ENCODE data around the gene ZFAND3. TPM values are rescaled to one million over a fixed set of nuclear protein-coding genes. Genes with fewer than 3 reads are reported as not detected.

Gene ZFAND3
- total RNA-seq, 1 donor from 2014 or later, result 84.4 TPM

DNA sequence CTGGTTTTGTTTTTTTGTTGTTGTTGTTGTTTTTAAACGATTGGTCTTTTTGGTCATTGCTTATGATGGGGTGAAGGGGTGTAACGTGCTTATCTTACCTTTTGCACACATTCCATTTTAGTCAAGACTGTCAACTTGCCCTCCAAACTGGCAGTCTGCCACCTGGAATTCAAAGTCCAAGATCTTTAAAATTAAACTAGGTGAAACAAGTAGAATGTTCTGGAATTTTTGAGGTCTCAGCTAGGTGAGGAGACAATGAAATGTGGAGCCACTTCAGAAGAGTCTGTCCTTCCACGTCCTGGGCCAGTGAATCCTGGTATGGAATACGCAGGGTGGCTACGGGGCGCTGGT lies 344.6 kb downstream of the ZFAND3 start:
- H3K9me3 Mint-ChIP-seq (ENCODE audit: unreplicated experiment), result no peaks in the 10 kb centered on the region
- peaks cover 3% of the 10 kb centered on the region for H3K4me1 Mint-ChIP-seq (ENCODE audit: unreplicated experiment)
- no peak overlapping the region for H3K27ac Mint-ChIP-seq (ENCODE audit: unreplicated experiment)
- TF ChIP-seq, protein P1, sequence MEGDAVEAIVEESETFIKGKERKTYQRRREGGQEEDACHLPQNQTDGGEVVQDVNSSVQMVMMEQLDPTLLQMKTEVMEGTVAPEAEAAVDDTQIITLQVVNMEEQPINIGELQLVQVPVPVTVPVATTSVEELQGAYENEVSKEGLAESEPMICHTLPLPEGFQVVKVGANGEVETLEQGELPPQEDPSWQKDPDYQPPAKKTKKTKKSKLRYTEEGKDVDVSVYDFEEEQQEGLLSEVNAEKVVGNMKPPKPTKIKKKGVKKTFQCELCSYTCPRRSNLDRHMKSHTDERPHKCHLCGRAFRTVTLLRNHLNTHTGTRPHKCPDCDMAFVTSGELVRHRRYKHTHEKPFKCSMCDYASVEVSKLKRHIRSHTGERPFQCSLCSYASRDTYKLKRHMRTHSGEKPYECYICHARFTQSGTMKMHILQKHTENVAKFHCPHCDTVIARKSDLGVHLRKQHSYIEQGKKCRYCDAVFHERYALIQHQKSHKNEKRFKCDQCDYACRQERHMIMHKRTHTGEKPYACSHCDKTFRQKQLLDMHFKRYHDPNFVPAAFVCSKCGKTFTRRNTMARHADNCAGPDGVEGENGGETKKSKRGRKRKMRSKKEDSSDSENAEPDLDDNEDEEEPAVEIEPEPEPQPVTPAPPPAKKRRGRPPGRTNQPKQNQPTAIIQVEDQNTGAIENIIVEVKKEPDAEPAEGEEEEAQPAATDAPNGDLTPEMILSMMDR (IDR thresholded peaks at IDR 0.05), result no peak
- no peak overlapping the region for H3K4me3 Mint-ChIP-seq (ENCODE audit: unreplicated experiment)
- H3K36me3 Mint-ChIP-seq (ENCODE audit: unreplicated experiment), result peaks cover 14% of the 10 kb centered on the region
- no peaks in the 10 kb centered on the region for H3K27me3 Mint-ChIP-seq (ENCODE audit: unreplicated experiment)
- no peak for DNase-seq (ENCODE audit: extremely low spot score, unreplicated experiment)

DNA sequence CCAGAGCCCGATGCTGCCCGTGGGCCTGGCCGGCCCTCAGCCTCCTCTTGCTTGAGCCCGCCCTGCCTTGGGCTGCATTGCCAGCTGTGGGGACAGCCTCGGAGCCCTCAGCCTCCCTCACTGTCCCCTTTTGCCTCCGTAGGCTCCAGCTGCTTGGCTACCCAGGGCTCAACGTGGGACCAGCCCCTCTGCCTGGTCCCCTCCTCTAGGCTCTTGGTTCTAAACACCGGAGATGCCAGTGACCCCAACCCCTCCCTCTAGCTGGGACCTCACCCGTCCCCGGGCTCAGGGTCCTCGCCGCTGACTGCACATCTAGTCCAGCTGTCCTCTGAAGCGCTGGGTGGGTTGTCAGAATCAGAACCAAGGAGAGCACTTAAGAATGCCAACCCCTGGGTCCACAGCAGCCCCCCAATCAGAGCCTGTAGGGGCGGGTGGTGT lies 345.2 kb downstream of the ZFAND3 start:
- no peak overlapping the region for H3K27ac Mint-ChIP-seq (ENCODE audit: unreplicated experiment)
- no peaks in the 10 kb centered on the region for H3K27me3 Mint-ChIP-seq (ENCODE audit: unreplicated experiment)
- H3K36me3 Mint-ChIP-seq (ENCODE audit: unreplicated experiment), result peaks cover 12% of the 10 kb centered on the region
- H3K4me1 Mint-ChIP-seq (ENCODE audit: unreplicated experiment), result peaks cover 3% of the 10 kb centered on the region
- H3K9me3 Mint-ChIP-seq (ENCODE audit: unreplicated experiment), result no peaks in the 10 kb centered on the region
- H3K4me3 Mint-ChIP-seq (ENCODE audit: unreplicated experiment), result no peak overlapping the region
- TF ChIP-seq, protein P1 (IDR thresholded peaks at IDR 0.05), result no peak
- DNase-seq (ENCODE audit: extremely low spot score, unreplicated experiment), result no peak

DNA sequence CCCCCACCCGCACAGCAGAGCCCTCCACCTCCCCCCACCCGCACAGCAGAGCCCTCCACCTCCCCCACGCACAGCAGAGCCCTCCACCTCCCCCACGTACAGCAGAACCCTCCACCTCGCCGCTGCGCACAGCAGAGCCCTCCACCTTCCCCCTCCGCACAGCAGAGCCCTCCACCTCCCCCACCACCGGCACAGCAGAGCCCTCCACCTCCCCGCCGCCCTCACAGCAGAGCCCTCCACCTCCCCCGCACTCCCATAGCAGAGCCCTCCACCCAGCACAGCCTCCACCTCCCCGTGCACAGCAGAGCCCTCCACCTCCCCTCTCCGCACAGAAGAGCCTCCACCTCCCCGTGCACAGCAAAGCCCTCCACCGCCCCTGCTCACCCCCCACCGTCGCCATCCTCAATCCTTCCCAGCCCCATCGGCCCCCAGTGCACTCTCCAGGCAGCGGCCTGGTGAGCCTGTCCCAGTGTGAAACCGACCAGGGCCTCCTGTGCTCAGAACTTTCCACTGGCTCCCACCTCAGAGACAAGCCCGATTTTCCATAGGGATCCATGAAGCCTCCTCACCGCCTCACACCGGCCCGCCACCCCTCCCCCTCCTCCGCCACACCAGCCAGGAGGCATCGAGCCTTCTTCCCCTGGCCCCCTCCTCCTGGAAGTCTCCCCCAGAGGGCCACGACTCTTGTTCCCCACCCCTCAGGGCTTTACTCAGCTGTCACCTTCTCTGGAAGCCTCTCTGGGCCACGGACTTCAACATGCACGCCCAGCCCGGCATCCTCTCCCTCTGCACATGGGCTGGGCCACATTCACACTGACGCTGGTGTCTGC lies 347.1 kb downstream of the ZFAND3 start:
- Mint-ChIP-seq H3K9me3 (ENCODE audit: unreplicated experiment) (no peaks in the 10 kb centered on the region), H3K27ac (ENCODE audit: unreplicated experiment) (no peak overlapping the region)
- DNase-seq (ENCODE audit: extremely low spot score, unreplicated experiment), result no peak

DNA sequence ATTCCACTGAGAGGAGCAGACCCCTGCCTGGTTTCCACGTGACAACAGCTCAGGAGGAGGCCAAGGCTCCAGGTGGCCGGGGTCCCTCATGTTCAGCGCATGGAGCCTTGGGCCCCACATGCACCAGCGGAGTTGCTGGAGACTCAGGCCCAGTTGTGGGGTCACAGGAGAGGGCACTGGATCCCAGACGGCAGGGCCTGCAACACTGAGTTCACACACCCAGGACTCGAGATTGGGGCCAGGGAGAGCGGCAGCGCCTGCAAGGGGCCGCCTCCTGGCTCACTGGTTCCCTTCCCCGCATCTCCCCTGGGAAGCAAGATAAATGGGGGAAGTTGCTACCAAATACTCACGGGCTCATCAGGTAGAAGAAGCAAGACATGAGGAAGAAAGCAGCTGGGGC lies 348.1 kb downstream of the ZFAND3 start:
- Mint-ChIP-seq H3K36me3 (ENCODE audit: unreplicated experiment) (no peaks in the 10 kb centered on the region), H3K4me1 (ENCODE audit: unreplicated experiment) (peaks cover 17% of the 10 kb centered on the region), H3K27me3 (ENCODE audit: unreplicated experiment) (no peaks in the 10 kb centered on the region), H3K9me3 (ENCODE audit: unreplicated experiment) (no peaks in the 10 kb centered on the region), H3K27ac (ENCODE audit: unreplicated experiment) (no peak overlapping the region), H3K4me3 (ENCODE audit: unreplicated experiment) (no peak overlapping the region)
- DNase-seq (ENCODE audit: extremely low spot score, unreplicated experiment), result no peak
- TF ChIP-seq, protein P1 (IDR thresholded peaks at IDR 0.05), result no peak

More for the DNA sequence above, 347.1 kb downstream of the ZFAND3 start:
- no peak overlapping the region for H3K4me3 Mint-ChIP-seq (ENCODE audit: unreplicated experiment)
- no peaks in the 10 kb centered on the region for H3K36me3 Mint-ChIP-seq (ENCODE audit: unreplicated experiment)
- peaks cover 17% of the 10 kb centered on the region for H3K4me1 Mint-ChIP-seq (ENCODE audit: unreplicated experiment)
- H3K27me3 Mint-ChIP-seq (ENCODE audit: unreplicated experiment), result no peaks in the 10 kb centered on the region
- TF ChIP-seq, protein P1 (IDR thresholded peaks at IDR 0.05), result no peak

DNA sequence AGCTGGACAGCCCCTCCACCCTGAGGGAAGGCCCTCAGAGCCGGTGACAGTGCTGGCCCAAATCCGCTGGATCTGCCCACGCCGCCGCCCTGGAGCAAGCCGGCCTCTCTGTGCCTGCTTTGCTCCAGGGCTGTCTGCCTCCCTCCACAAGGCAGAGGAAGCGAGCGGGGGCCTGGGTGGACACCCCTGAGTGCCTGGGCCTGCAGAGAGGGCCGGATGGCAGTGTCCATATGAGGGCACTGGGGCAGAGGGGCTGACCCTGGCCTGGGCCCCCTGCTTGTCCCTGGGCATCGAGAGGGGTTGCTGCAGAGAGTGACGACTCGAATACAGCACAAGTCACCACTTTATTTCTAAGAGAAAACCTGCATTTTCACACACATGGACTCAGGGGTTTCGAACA lies 348.6 kb downstream of the ZFAND3 start:
- Mint-ChIP-seq H3K4me1 (ENCODE audit: unreplicated experiment) (peaks cover 17% of the 10 kb centered on the region), H3K27ac (ENCODE audit: unreplicated experiment) (no peak overlapping the region), H3K9me3 (ENCODE audit: unreplicated experiment) (no peaks in the 10 kb centered on the region), H3K36me3 (ENCODE audit: unreplicated experiment) (no peaks in the 10 kb centered on the region), H3K27me3 (ENCODE audit: unreplicated experiment) (no peaks in the 10 kb centered on the region), H3K4me3 (ENCODE audit: unreplicated experiment) (no peak overlapping the region)
- TF ChIP-seq, protein P1 (IDR thresholded peaks at IDR 0.05), result no peak
- DNase-seq (ENCODE audit: extremely low spot score, unreplicated experiment), result no peak
